Left forelimb (tissue), 1 donor: ENCODE measurements around the gene ADAMTSL1.

Experiments
- DNase-seq: peaks from one replicate; pipeline ENCODE4 v3.0.0-alpha.2; 2018; ENCODE audit warnings: low spot score

Gene ADAMTSL1

DNA sequence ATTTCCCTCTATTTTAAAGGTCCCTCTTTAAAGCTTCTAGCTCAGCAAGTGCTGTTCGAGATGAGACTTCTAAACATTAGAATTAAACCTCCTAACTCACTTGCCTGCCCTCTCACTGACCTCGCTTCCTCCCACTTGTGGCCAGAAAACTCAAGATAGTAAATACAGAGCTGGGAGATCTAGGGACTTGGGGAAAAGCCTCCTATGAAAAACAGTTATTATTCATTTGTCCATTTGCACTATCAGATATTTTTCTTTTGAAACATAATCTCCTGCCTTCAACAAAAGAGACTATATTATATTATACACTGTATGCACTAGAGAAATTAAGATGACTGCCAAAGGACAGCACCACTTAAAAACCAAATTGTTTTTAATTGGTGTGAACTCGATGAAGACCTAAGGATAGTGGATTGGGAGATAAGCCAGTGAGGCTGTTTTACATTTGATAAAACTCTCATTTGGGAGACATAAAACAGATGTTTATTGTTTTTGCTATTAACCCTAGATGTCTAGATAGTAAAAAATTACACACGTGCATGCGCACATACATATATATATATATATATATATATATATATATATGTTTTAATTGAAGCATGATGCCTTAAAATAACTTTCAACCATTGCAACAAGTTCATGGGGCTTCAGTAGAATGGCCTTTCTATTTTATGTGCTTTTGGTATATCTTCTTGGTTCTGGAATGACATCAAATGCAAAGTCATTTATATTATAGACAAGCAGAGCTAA is 229.4 kb downstream of the ADAMTSL1 start:
- no peak for DNase-seq

DNA sequence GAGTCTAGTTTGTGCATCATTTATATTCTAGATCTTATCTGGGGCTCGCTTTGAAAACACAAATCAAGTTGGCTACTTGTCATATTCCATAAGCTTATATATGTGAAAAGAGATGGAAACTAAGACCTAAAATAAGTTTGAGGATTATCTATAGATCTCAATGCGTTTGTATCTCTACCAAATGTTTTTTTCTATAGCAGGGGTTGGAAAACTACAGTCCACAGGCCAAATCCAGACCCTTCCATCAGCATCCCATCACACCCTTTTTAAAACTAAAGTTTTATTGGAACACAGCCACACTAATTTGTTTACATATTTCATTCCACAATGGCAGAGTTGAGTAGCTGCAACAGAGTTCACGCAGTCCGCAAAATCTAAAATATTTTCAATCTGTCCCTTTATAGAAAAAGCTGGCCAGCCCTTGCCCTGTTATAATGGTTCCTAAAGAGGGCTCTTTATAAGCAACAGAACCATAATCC is 230.0 kb downstream of the ADAMTSL1 start:
- no peak for DNase-seq

DNA sequence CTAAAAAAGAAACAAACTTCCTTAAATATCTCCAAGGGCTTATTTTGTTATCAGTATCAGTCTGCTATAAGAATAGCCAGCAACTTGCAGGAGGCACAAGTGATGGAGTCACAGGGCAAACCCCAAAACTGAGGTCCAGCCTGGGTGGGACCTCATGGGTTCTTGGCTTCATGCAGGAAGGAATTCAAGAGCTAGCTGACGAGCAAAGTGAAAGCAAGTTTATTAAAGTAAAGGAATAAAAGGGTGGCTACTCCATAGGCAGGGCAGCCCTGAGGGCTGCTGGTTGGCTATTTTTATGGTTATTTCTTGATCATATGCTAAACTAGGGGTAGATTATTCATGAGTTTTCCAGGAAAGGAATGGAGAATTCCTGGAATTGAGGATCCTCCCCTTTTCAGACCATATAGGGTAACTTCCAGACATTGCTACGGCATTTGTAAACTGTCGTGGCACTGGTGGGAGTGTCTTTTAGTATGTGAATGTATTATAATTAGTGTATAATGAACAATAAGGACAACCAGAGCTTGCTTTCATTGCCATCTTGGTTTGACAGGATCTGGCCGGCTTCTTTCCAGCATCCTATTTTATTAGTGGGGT is 231.9 kb downstream of the ADAMTSL1 start:
- no peak for DNase-seq

DNA sequence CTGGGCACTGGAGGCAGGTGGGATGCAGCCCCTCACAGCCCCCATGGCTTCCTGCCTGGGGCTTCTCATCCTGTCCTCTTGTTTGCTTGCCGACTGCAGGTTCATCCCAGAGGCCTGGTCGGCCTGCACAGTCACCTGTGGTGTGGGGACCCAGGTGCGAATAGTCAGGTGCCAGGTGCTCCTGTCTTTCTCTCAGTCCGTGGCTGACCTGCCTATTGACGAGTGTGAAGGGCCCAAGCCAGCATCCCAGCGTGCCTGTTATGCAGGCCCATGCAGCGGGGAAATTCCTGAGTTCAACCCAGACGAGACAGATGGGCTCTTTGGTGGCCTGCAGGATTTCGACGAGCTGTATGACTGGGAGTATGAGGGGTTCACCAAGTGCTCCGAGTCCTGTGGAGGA is 232.7 kb downstream of the ADAMTSL1 start:
- DNase-seq, result no peak

DNA sequence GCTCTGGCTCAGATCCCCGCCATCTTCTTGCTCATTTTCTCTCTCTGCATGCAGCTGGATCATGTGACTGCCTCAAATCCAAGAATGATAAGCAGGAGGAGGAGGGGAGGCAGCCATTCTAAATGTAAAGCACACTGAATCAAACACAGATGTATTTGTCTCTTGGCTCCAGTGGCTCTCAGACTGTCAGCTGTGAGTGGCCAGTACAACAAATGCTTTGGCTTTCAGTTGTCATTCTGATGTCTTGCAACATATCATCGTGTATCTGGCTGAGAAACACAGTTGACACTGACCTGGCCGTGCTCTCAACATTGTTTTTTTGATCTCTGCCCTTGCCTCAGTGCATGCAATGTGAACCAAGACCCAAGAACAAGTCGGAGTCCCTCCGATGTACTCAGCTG is 233.1 kb downstream of the ADAMTSL1 start:
- DNase-seq, result no peak

DNA sequence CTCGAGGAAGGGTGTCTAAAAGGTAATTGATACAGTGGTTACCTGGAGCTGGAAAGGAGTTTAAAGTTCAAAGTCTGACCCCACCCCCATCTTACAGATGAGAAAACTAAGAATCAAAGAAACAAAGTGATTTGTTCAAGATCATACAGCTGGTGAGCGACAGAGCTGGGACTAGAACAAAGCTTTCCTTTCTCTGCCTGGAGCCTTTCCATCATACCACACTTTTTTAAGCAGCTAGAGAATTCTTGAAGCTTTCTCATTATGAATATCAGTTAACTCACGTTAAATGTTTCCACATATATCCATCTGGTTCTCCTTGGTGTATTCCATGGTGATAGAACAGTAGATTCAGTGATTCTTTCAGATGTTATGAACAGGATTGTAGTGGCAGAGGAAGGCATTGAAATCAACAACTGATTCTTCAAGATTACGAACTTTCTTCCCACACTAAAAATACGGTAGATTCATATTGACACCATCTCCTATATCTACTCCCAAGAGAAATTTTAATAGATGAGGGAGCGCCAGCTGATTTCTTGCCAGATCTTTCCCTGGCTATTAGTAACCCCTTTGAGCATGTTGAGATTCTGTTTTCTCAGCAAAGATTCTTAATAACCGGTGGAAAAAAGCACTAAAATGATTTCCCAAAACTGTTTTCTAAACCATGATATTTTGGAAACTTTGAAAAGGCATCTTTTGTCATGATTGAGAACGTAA is 233.7 kb downstream of the ADAMTSL1 start:
- no peak for DNase-seq

DNA sequence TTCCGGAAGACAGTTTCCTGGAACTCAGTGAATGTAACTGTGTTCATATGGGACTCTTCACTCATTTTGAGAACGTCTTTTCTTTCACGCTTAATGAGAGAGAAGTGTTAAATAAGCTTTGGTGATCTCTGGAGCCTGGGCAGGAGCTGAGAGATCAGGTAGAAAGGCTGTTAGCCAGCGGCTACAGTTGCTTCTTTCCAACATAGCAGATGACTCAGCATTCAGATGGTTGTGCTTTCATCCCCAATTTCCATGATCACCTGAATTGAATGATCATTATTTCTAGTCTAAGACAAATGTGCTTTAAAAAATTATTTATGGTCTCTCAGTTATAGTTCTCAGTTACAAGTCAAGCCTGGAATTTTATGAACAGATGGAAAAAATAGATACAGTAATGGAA is 234.5 kb downstream of the ADAMTSL1 start:
- DNase-seq, result no peak

DNA sequence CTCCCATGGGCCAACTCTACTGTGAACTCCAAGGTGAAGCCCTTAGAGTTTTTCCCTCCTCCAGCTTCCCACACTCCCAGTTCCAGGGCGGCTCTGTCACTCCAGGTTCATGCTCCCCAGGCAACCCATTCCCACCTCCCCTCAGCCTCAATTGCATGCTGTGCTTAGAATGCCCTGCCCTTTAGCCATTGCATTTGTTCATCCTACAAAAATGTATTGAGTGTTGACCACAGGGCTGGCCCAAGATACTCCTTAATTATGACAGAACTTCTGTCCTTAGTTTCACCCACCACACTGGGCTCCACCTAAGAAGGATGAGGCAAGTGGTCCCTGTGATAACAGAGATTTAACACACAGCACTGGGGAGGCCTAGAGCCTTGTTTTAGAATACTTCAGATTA is 236.1 kb downstream of the ADAMTSL1 start:
- DNase-seq, result no peak

DNA sequence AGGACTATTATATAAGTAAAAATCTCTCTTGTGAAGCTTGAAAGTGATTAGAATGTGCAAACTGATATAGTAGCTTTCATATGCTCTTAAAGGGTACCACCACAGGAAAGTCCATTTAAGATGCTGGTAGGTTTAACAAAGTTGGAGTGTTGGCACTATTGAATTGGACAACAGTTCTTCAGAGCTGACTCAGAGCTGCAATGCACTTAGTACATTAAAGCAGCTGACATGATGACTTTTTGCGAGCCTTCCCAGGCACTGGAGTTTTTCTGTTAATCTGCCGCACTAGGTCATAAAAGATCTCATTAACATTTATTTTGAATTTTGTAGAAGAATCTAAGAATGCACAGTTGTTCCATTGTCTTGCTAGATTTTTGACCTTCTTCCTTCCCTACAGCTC is 243.8 kb downstream of the ADAMTSL1 start:
- DNase-seq, result no peak

DNA sequence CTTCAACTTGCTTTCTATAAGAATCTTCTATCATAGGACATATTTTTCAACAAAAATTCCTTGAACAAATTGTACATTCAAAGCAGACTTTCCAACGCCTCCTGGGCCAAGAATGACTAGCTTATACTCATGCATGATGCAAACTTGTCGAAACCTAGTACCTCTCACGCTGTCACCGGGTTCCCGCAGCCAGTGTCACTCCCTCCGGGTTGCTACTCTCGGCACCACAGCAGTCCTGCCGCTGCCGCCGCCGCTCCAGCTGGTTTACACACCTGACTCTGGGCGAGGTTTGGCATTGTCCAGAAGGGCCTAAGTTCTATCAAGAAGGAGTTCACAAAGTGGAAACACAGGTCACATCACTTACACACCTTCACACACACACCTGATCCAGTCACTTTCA is 244.4 kb downstream of the ADAMTSL1 start:
- DNase-seq, result no peak

DNA sequence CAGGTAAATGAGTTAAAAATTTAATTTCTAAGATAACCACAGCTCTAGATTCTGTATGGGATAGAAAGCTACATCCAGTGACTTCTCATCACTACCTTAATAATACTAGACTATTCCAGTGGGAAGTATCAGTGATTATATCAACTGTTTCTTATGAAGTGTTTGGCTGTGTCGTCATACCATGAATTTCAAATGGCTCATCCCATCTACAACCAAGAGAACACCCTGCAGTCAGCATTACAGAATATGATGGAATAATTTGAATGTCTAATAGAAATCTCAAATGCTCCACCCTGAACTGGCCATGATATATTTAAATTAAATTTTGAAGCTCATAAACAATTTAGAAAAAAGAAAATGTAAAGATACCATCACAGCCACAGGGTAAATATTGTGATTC is 245.0 kb downstream of the ADAMTSL1 start:
- DNase-seq, result no peak

DNA sequence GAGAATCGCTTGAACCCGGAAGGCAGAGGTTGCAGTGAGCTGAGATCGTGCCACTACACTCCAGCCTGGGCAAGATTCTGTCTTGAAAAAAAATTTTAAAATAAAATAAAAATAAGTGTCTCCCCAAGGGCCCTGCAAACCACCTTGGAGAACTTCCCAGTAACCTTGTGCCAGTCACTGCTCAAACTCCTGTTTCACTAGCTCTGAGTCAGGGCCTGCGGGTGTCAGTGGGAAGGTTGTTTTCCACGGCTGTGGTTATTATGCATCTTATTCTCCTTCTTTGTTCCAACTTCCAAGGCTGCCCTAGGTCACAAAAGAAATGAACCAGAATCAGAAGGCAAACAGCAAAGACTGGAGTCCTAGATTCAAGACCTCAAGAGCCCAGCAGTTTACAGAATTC is 246.7 kb downstream of the ADAMTSL1 start:
- DNase-seq, result no peak

DNA sequence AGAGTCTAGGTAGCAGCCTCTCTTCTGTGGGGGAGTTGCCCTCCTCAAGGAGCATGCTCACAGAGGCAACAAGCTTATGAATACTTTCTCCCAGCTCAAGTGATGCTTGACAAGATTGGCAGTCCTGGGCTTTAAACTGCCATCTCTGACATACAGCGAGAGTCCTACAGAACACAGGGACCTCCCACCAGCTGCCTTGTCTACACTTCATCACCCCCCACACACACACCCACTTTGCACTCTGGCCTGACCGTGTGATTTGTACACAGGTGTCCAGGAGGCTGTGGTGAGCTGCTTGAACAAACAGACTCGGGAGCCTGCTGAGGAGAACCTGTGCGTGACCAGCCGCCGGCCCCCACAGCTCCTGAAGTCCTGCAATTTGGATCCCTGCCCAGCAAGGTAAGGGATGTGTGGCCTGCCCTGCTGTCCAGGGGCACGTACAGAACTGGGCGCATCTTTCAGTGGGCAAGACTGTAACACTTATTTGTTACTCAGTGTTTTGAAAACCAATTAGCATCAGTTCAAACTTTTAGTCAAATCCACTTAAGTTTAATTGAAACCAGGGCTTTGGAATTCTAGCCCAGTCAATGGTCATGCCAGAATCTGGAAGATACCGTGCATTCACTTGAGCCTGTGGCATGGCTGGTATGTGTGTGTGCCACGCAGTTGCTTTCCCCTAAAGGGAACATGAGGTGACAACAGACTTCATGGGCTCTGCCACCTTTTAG is 247.5 kb downstream of the ADAMTSL1 start:
- no peak for DNase-seq

DNA sequence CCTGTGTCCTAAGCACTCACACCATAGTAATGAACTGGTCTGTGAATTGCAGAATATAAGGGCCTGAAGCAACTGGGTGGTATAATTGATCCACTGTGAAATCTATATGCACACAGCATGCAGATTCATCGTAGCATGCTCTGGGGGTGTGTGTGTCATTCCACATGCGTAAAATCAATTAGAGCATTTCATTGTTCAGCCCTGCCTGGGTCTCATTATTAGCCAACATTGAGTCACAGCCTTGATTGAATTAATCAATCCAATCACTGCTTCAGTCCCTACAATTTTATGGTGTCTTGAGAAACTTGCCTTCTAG is 248.0 kb downstream of the ADAMTSL1 start:
- DNase-seq, result no peak

DNA sequence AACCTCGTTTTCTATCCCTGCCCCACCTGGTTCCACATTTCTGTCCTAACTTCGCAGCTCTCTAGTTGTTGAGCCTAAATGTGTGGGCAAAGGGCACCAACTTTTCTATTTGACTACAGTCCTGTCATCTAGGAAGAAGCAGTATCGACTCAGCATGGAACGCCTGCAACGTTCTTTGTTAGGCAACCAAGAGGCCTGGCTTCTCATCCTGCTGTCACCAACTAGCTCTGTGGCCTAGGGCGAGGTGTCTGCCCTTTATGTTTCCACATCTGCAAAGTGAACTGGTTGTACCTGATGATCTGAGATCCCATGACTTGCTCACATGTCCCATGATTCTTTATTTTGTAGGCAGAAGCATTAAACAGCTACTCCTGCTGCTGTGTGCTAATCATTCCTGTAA is 248.9 kb downstream of the ADAMTSL1 start:
- no peak for DNase-seq

DNA sequence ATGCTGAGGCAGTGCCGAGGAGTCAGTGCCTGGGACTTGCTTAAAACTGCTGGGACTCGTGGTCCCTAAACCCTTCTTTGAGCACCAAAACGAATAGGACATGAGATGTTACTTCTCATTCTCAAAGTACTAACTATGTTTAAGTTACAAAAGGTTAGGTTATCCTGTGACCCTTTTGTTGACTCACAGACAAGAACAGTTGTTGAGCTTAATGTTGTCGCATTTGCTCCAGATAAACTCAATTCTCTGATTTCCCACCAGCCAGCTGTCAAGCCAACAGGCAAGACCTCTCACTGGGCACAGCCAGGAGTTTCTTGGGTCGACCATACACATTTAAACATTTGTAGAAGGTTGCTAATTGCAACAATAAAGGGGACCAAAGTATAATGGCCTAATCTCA is 249.4 kb downstream of the ADAMTSL1 start:
- no peak for DNase-seq

DNA sequence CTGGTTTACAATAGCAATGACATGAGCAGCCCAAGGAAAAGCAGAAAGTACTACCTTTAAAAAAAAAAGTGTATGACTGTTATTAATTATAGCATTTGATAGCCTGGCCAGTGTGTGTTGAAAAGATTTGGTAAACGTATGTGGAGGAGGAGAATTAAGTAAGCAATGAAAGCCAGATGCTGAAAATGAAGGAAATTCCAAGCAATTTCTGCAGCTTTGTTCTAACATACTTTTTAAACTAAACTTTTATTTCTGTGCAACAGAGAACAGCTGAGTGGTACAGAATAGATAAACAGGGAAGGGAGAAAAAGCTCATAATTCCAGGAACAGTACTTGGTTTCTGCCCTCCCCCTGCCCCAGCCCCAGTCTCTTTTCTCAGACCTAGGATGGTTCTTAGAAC is 252.6 kb downstream of the ADAMTSL1 start:
- no peak for DNase-seq

DNA sequence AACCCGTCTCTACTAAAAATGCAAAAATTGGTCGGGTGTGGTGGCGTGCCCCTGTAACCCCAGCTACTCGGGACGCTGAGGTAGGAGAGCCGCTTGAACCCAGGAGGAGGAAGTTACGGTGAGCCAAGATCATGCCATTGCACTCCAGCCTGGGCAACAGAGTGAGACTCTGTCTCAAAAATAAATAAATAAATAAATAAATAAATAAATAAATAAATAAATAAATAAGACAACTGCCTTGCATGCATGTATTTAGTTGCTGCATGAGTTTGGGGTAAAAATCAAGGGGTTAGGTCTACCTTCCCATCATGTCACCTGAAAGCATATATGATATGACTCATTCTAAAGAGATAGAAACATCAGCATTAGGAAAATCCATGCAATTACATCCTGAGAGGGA is 254.0 kb downstream of the ADAMTSL1 start:
- no peak for DNase-seq

DNA sequence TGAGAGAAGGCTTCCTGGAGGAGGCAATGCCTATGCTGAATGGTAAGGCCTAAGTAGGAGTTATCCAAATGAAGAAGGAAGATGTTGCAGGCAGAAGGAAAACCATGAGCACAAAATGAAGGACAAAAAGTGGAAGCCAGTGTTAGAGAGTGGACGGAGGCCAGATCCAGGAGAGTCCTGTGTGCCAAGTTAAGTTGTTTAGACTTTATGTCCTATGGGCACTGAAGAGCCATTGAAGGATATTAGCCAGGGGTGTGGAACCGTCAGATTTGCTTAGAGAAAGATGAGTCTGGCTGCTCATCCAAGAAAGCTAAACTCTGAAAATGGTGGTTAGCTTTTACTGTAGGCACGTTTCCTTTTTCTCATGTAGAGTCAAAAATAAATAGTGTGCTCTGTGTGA is 254.7 kb downstream of the ADAMTSL1 start:
- no peak for DNase-seq

DNA sequence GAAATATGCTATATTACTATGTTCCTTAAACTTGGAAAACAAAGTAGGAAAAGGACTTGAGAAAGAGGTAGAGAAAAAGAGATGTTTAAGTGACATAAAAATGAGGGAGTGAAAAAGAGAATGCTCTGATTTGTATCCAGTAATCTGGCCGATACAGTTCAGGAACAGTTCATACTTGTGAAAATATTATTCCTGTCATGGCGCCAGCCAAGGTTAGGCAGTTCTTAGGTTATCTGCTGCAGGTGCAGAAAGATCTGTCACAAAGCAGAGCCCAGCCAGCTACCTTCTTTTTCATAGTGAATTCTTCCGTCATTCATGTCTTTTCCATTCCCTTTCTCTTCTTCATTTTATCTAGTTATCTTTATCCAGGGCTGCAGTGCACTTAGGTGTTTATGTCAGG is 256.3 kb downstream of the ADAMTSL1 start:
- no peak for DNase-seq

DNA sequence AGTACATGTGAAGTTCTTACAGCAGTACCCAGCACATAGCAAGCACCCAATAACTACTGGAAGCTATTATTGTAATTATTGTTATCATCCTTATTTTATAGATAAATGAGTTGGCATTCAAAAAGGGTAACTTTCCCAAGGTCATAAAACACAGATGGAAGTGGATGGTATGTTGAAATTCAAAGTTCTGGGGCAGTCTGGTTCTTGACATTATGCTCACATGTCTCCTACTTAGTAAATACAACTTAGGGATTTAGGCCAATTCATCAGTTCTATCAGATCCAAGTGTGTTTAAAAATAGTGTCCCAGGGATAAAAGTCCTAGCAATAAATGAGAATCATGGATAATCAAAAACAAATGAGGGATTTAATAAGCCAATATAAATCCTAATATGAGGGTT is 265.2 kb downstream of the ADAMTSL1 start:
- no peak for DNase-seq

DNA sequence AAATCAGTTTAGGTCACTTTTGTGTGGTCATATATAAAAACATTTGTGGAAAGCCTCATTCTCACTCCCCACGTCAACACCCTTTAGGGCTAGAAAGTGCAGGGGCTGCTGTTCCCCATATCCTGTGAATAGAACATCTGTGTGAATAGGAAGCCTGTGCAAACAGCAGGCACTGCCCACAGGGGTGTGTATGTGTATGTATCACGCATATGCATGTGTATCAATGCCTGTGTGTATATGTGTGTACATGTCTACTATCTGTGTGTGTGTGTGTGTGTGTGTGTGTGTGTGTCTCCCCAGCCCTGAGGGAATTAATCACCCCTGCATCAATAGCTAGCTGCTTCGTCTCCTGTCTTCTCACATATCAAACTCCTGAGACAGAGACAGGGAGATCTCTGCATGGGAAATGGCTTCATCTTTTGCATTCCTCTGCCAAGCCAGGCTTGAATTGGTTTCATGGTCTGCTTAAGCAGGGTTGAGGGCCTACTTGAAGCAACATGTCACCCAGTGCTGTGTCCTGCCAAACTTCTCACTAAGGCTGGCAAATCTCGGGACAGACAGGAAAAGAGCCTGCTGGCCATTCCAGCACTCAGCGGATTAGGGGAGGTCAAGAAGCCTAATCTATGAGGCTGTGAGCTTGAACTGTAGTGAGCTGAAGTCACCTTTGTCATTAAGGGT is 265.8 kb downstream of the ADAMTSL1 start:
- DNase-seq, result no peak
